BLaER1 treated with 17β-estradiol and CSF1 and Interleukin-3, amounts not matched to agents 10 nM and 100 nM (cell line): ENCODE measurements around the gene CITED1.

Source experiments
- H3K27ac ChIP-seq, 11 experiments: shearing (Covaris generic); formaldehyde crosslinking; 2 replicates each; pipeline ENCODE4 v1.8.1; 2022
- H3K27me3 ChIP-seq, 11 experiments: shearing (Covaris generic); formaldehyde crosslinking; 2 replicates each; pipeline ENCODE4 v1.8.1; 2022
- H3K36me3 ChIP-seq, 11 experiments: shearing (Covaris generic); formaldehyde crosslinking; 2 replicates each; pipeline ENCODE4 v1.8.1; 2022
- H3K4me1 ChIP-seq, 10 experiments: shearing (Covaris generic); formaldehyde crosslinking; 2 replicates each; pipeline ENCODE4 v1.8.1; 2022
- H3K4me2 ChIP-seq, 11 experiments: shearing (Covaris generic); formaldehyde crosslinking; 2 replicates each; pipeline ENCODE4 v1.8.1; 2022
- H3K4me3 ChIP-seq, 10 experiments: shearing (Covaris generic); formaldehyde crosslinking; 2 replicates each; pipeline ENCODE4 v1.8.1; 2022
- H3K9ac ChIP-seq, 11 experiments: shearing (Covaris generic); formaldehyde crosslinking; 2 replicates each; pipeline ENCODE4 v1.8.1; 2022
- H3K9me3 ChIP-seq, 11 experiments: shearing (Covaris generic); formaldehyde crosslinking; replicated peaks in 1 of 11; 2 replicates each; pipeline ENCODE4 v1.8.1; 2022
- H4K20me1 ChIP-seq, 11 experiments: shearing (Covaris generic); formaldehyde crosslinking; 2 replicates each; pipeline ENCODE4 v1.8.1; 2022
- Cebpa-rat ChIP-seq, 11 experiments: shearing (Covaris generic); IDR thresholded peaks; 2 replicates each; pipeline ENCODE4 v1.8.1; 2022

The CITED1 gene

GRCh38 chrX:72305286-72306084 is at the start of gene CITED1:
Gene CITED1 (minus strand): TSS chrX:72305914. CDS start chrX:72302869, 3,045 bp downstream.
- Histone ChIP-seq H3K4me1 (peaks cover 4 to 20% (median 12%) of the 10 kb centered on the region in 10 experiments; a peak in 16 of 20 replicates), H3K9ac (peak within 1 kb of the TSS in 5 of 11 experiments; percentile 4 to 57 (median 55); a peak in 5 of 22 replicates), H3K9me3 (peaks cover 0 to 31% (median 12%) of the 10 kb centered on the region in 11 experiments; a peak in 16 of 22 replicates), H3K4me2 (peak within 1 kb of the TSS; percentile 73 to 93 (median 84)), H4K20me1 (peaks cover 0 to 49% (median 26%) of the 10 kb centered on the region in 11 experiments; a peak in 15 of 22 replicates), H3K27ac (no peak within 1 kb of the TSS), H3K27me3 (peaks cover 97 to 100% (median 100%) of the 10 kb centered on the region in 11 experiments), H3K36me3 (no peaks in the 10 kb centered on the region), H3K4me3 (peak within 1 kb of the TSS; percentile 51 to 69 (median 58))
- TF ChIP-seq Cebpa-rat (IDR thresholded peaks at IDR 0.05), result no peak

GRCh38 chrX:72352786-72353185 is 47.1 kb upstream of the CITED1 start:
- Histone ChIP-seq H3K27me3 (peaks cover 54 to 100% (median 99%) of the 10 kb centered on the region in 11 experiments), H3K4me3 (no peak overlapping the region), H4K20me1 (peaks cover 0 to 6% (median 0%) of the 10 kb centered on the region in 11 experiments; a peak in 3 of 22 replicates), H3K9ac (no peak overlapping the region), H3K4me1 (no peaks in the 10 kb centered on the region), H3K36me3 (peaks cover 8 to 41% (median 27%) of the 10 kb centered on the region in 11 experiments; a peak in 13 of 22 replicates), H3K4me2 (no peak overlapping the region), H3K9me3 (no peaks in the 10 kb centered on the region), H3K27ac (no peak overlapping the region)
- TF ChIP-seq Cebpa-rat (IDR thresholded peaks at IDR 0.05), result no peak

- no peaks in the 10 kb centered on the region for H3K9me3 ChIP-seq
- H3K27me3 ChIP-seq, result peaks cover 57 to 100% (median 99%) of the 10 kb centered on the region in 11 experiments
- no peak overlapping the region for H3K4me2 ChIP-seq
- TF ChIP-seq Cebpa-rat (IDR thresholded peaks at IDR 0.05), result no peak
- no peak overlapping the region for H3K9ac ChIP-seq
- no peaks in the 10 kb centered on the region for H3K4me1 ChIP-seq
- H3K36me3 ChIP-seq, result peaks cover 8 to 48% (median 30%) of the 10 kb centered on the region in 11 experiments; a peak in 14 of 22 replicates
- H3K4me3 ChIP-seq, result no peak overlapping the region
- peaks cover 0 to 6% (median 0%) of the 10 kb centered on the region in 11 experiments; a peak in 2 of 22 replicates for H4K20me1 ChIP-seq
- H3K27ac ChIP-seq, result no peak overlapping the region
These were observed 46.1 kb upstream of the CITED1 start for GRCh38 chrX:72351606-72352334.

GRCh38 chrX:72349190-72349589 is 43.5 kb upstream of the CITED1 start:
- H3K4me2 ChIP-seq, result no peak overlapping the region
- no peak overlapping the region for H3K4me3 ChIP-seq
- H3K9ac ChIP-seq, result no peak overlapping the region
- H3K4me1 ChIP-seq, result no peaks in the 10 kb centered on the region
- peaks cover 0 to 6% (median 0%) of the 10 kb centered on the region in 11 experiments; a peak in 2 of 22 replicates for H4K20me1 ChIP-seq
- no peaks in the 10 kb centered on the region for H3K9me3 ChIP-seq
- TF ChIP-seq Cebpa-rat (IDR thresholded peaks at IDR 0.05), result no peak
- H3K36me3 ChIP-seq, result peaks cover 8 to 55% (median 30%) of the 10 kb centered on the region in 11 experiments; a peak in 14 of 22 replicates
- no peak overlapping the region for H3K27ac ChIP-seq
- peaks cover 61 to 100% (median 96%) of the 10 kb centered on the region in 11 experiments for H3K27me3 ChIP-seq

GRCh38 chrX:72348247-72348979 is 42.7 kb upstream of the CITED1 start:
- Histone ChIP-seq H4K20me1 (peaks cover 0 to 6% (median 0%) of the 10 kb centered on the region in 11 experiments; a peak in 2 of 22 replicates), H3K36me3 (peaks cover 8 to 55% (median 30%) of the 10 kb centered on the region in 11 experiments; a peak in 14 of 22 replicates), H3K4me1 (no peaks in the 10 kb centered on the region), H3K9me3 (no peaks in the 10 kb centered on the region), H3K9ac (no peak overlapping the region), H3K4me3 (no peak overlapping the region), H3K27ac (no peak overlapping the region), H3K4me2 (no peak overlapping the region), H3K27me3 (peaks cover 58 to 100% (median 93%) of the 10 kb centered on the region in 11 experiments)
- TF ChIP-seq Cebpa-rat (IDR thresholded peaks at IDR 0.05), result no peak

- H3K9me3 ChIP-seq, result no peaks in the 10 kb centered on the region
- no peaks in the 10 kb centered on the region for H3K4me1 ChIP-seq
- no peak overlapping the region for H3K4me2 ChIP-seq
- no peak overlapping the region for H3K9ac ChIP-seq
- H3K27ac ChIP-seq, result no peak overlapping the region
- peaks cover 52 to 96% (median 87%) of the 10 kb centered on the region in 11 experiments for H3K27me3 ChIP-seq
- no peak for TF ChIP-seq Cebpa-rat (IDR thresholded peaks at IDR 0.05)
- H3K4me3 ChIP-seq, result no peak overlapping the region
- peaks cover 0 to 6% (median 0%) of the 10 kb centered on the region in 11 experiments; a peak in 2 of 22 replicates for H4K20me1 ChIP-seq
- H3K36me3 ChIP-seq, result peaks cover 8 to 55% (median 30%) of the 10 kb centered on the region in 11 experiments; a peak in 14 of 22 replicates
These were observed 41.7 kb upstream of the CITED1 start for GRCh38 chrX:72347366-72347765.

- Histone ChIP-seq H3K9me3 (no peaks in the 10 kb centered on the region), H3K36me3 (peaks cover 8 to 51% (median 26%) of the 10 kb centered on the region in 11 experiments; a peak in 14 of 22 replicates), H3K4me1 (no peaks in the 10 kb centered on the region), H3K4me2 (no peak overlapping the region), H3K4me3 (no peak overlapping the region), H4K20me1 (peaks cover 0 to 3% (median 0%) of the 10 kb centered on the region in 11 experiments; a peak in 1 of 22 replicates), H3K27me3 (peaks cover 46 to 95% (median 81%) of the 10 kb centered on the region in 11 experiments), H3K27ac (no peak overlapping the region), H3K9ac (no peak overlapping the region)
- TF ChIP-seq Cebpa-rat (IDR thresholded peaks at IDR 0.05), result no peak
These were observed 40.7 kb upstream of the CITED1 start for GRCh38 chrX:72346302-72346949.

- H3K27ac ChIP-seq, result no peak overlapping the region
- no peaks in the 10 kb centered on the region for H3K4me1 ChIP-seq
- no peak overlapping the region for H3K9ac ChIP-seq
- TF ChIP-seq Cebpa-rat (IDR thresholded peaks at IDR 0.05), result no peak
- H3K4me2 ChIP-seq, result no peak overlapping the region
- no peak overlapping the region for H3K4me3 ChIP-seq
- H3K27me3 ChIP-seq, result peaks cover 3 to 78% (median 43%) of the 10 kb centered on the region in 11 experiments; a peak in 17 of 22 replicates
- H3K9me3 ChIP-seq, result no peaks in the 10 kb centered on the region
- no peaks in the 10 kb centered on the region; a peak in 1 of 22 replicates for H4K20me1 ChIP-seq
- peaks cover 0 to 23% (median 0%) of the 10 kb centered on the region in 11 experiments; a peak in 7 of 22 replicates for H3K36me3 ChIP-seq
These were observed 34.9 kb upstream of the CITED1 start for GRCh38 chrX:72340626-72341025.
